Measurements from ENCODE around the gene BCL6B. TPM values are rescaled to one million over a fixed set of nuclear protein-coding genes. Genes with fewer than 3 reads are reported as not detected.

BCL6B gene
- total RNA-seq, 1 experiment from 2014 or later: 0.57 TPM

GRCh38 chr17:7043182-7043496 lies 20.3 kb downstream of the BCL6B start:
- H3K27me3 ChIP-seq (ENCODE audit: insufficient read depth, low read length): no peaks in the 10 kb centered on the region
- POLR2A ChIA-PET: interaction anchor here (0.6 kb wide), 1 partner anchor 103 kb away, joined by 3 read pairs; no protein-coding TSS in a partner anchor
- no peaks in the 10 kb centered on the region for H3K79me2 ChIP-seq (ENCODE audit: insufficient read depth, low read length)
- ATAC-seq: no peak
- no peak overlapping the region for H3K4me2 ChIP-seq (ENCODE audit: low read length)
- no peaks in the 10 kb centered on the region for H3K9me3 ChIP-seq (ENCODE audit: control insufficient read depth in 1 of 2, insufficient read depth in 1 of 2, low read depth in 1 of 2, low read length in 2 of 2)
- no peak for DNase-seq (ENCODE audit: low read depth, low spot score)
- H2AFZ ChIP-seq (ENCODE audit: low read depth, low read length, poor library complexity, severe bottlenecking): no peak overlapping the region
- H3K36me3 ChIP-seq (ENCODE audit: control insufficient read depth in 1 of 2, insufficient read depth in 2 of 2, low read length in 2 of 2): no peaks in the 10 kb centered on the region
- H4K20me1 ChIP-seq (ENCODE audit: insufficient read depth): no peaks in the 10 kb centered on the region
- H3K9ac ChIP-seq (ENCODE audit: low read length): no peak overlapping the region
- CTCF ChIA-PET: no interaction called here
- BruUV-seq (replicated peaks): no TSS peak
- intact Hi-C loops (cut with micrococcal nuclease): no loop called here
- RAD21 ChIA-PET (ENCODE audit: low non-redundant PET in 1 of 2, low total read pairs in 2 of 2, uncharacterized antibody in 2 of 2, unreplicated experiment in 2 of 2): no interaction called here
- TF ChIP-seq POLR2A (IDR thresholded peaks at IDR 0.05; ENCODE audit: borderline replicate concordance, extremely low read depth, insufficient read depth, insufficient read length) (no peak), REST (IDR thresholded peaks at IDR 0.05; ENCODE audit: low read depth) (no peak), ELF1 (IDR thresholded peaks at IDR 0.05; ENCODE audit: borderline replicate concordance, low read depth) (no peak)
- H3K27ac ChIP-seq (ENCODE audit: low read depth, low read length): no peak overlapping the region
- H3K4me3 ChIP-seq (replicated peaks in 1 of 2; ENCODE audit: low read depth in 1 of 2, low read length in 2 of 2): no peak overlapping the region
- H3K9me2 ChIP-seq (ENCODE audit: insufficient read depth): no peaks in the 10 kb centered on the region
- H3K4me1 ChIP-seq (ENCODE audit: control insufficient read depth in 1 of 2, insufficient read depth in 2 of 2, low read length in 2 of 2): peaks cover 19 to 28% of the 10 kb centered on the region in 2 experiments

GRCh38 chr17:7043497-7044198 lies 20.8 kb downstream of the BCL6B start, which contains the start of gene SLC16A11:
Gene SLC16A11, minus strand, starts transcription at chr17:7044092. Its CDS starts 579 bp downstream, at chr17:7043513.
- intact Hi-C loops (cut with micrococcal nuclease): no loop called here
- ChIA-PET RAD21 (ENCODE audit: low non-redundant PET in 1 of 2, low total read pairs in 2 of 2, uncharacterized antibody in 2 of 2, unreplicated experiment in 2 of 2) (no interaction called here), CTCF (interaction anchor here (1.0 to 2.9 kb wide), 2 partner anchors 90 to 177 kb away, joined by 3 to 22 read pairs; no protein-coding TSS in a partner anchor), POLR2A (interaction anchor here (0.6 kb wide), 1 partner anchor 102 kb away, joined by 3 read pairs; no protein-coding TSS in a partner anchor)
- no peak within 1 kb of the TSS for H3K4me2 ChIP-seq (ENCODE audit: low read length)
- no peaks in the 10 kb centered on the region for H3K36me3 ChIP-seq (ENCODE audit: control insufficient read depth in 1 of 2, insufficient read depth in 2 of 2, low read length in 2 of 2)
- TF ChIP-seq ELF1 (IDR thresholded peaks at IDR 0.05; ENCODE audit: borderline replicate concordance, low read depth) (no peak), ZFX (IDR thresholded peaks at IDR 0.05) (no peak)
- no peak for ATAC-seq
- H3K9me3 ChIP-seq (ENCODE audit: control insufficient read depth in 1 of 2, insufficient read depth in 1 of 2, low read depth in 1 of 2, low read length in 2 of 2): no peaks in the 10 kb centered on the region
- BruUV-seq (replicated peaks): no TSS peak
- no peak within 1 kb of the TSS for H3K27ac ChIP-seq (ENCODE audit: low read depth, low read length)
- no peaks in the 10 kb centered on the region for H4K20me1 ChIP-seq (ENCODE audit: insufficient read depth)
- no peak within 1 kb of the TSS for H3K4me3 ChIP-seq (replicated peaks in 1 of 2; ENCODE audit: low read depth in 1 of 2, low read length in 2 of 2)
- no peaks in the 10 kb centered on the region for H3K27me3 ChIP-seq (ENCODE audit: insufficient read depth, low read length)
- no peak for DNase-seq (ENCODE audit: low read depth, low spot score)
- H3K9ac ChIP-seq (ENCODE audit: low read length): no peak within 1 kb of the TSS
- no peaks in the 10 kb centered on the region for H3K9me2 ChIP-seq (ENCODE audit: insufficient read depth)
- no peaks in the 10 kb centered on the region for H3K79me2 ChIP-seq (ENCODE audit: insufficient read depth, low read length)
- H3K4me1 ChIP-seq (ENCODE audit: control insufficient read depth in 1 of 2, insufficient read depth in 2 of 2, low read length in 2 of 2): peaks cover 19 to 32% of the 10 kb centered on the region in 2 experiments
- no peak within 1 kb of the TSS for H2AFZ ChIP-seq (ENCODE audit: low read depth, low read length, poor library complexity, severe bottlenecking)
